HG02642 (cell line): ENCODE results near the gene GON7.
A peak's percentile ranks its signal among the peaks of the same experiment; 100 is the strongest.
"Not testable (repeated sequence)": the region's sequence is repeated elsewhere in the genome, so short reads cannot be mapped to it uniquely, and the experiment has no call there.

Source experiments
- ATAC-seq: cut with Tn5 transposase; IDR thresholded peaks from one replicate; pipeline ENCODE4 v1.9.1; 2021; ENCODE audit warnings: mild to moderate bottlenecking; ENCODE audit not compliant: unreplicated experiment, poor library complexity

Gene GON7, protein sequence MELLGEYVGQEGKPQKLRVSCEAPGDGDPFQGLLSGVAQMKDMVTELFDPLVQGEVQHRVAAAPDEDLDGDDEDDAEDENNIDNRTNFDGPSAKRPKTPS

DNA sequence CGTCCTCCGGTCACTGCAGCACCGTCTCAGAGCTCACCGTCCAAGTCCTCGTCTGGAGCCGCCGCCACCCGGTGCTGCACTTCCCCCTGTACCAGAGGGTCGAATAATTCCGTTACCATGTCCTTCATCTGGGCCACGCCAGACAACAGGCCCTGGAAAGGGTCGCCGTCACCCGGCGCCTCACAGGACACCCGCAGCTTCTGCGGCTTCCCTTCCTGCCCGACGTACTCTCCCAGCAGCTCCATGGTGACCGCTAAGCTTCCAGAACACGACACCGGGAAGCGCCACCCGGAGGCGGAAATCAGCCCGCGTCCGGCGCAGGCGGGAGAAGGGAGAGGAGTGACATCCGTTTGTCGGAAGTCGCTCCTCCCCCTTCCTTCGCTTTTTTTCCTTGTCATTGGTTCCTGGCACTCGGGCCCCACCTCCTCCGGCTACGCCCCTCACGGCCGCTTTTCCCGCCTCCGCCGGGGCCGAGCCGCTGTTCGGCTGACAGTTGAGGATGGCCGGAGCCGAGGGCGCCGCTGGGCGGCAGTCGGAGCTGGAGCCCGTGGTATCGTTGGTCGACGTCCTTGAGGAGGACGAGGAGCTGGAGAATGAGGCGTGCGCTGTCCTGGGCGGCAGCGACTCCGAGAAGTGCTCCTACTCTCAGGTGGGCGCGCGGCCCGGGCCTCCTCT is at the start of gene GON7, which contains the start of gene UBR7:
Gene GON7, minus strand, starts transcription at position 273 of the 675 bp plus-strand sequence. Its CDS starts 28 bp downstream, at position 245.
Gene UBR7, plus strand, starts transcription at position 464 of the 675 bp plus-strand sequence. Its CDS starts 36 bp downstream, at position 500.
- peak; percentile 86 for ATAC-seq

DNA sequence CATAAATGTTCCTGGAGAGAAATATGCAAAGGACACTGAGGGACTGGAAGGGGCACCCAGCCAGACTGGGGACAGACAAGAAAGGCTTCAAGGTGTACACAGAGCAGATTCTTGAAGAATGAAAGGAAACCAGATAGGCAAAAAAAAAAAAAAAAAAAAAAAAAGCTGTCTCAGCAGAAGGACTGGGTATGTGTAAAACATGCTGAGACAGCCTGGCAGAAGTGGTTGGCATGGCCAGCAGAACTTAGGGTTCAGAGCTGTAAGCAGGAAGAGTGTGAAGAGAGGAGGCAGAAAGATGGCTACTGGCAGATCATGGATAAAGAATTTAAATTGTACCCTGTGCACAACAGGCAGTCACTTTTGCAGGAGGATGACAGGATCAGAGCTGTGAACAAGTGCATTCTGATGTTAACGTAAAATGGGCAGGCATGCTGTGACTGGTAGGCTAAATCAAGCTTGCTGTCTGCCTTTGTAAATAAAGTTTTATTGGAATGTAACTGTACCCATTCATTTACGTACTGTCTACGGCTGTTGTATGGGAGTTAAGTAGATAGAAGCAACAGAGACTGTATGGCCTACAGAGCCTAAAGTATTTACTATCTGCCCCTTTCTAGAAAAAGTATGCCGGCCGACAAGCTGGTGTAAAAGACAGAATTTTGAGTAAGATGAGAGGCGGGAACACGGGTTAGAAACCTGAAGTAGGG is 42.4 kb upstream of the GON7 start:
- ATAC-seq = no peak

DNA sequence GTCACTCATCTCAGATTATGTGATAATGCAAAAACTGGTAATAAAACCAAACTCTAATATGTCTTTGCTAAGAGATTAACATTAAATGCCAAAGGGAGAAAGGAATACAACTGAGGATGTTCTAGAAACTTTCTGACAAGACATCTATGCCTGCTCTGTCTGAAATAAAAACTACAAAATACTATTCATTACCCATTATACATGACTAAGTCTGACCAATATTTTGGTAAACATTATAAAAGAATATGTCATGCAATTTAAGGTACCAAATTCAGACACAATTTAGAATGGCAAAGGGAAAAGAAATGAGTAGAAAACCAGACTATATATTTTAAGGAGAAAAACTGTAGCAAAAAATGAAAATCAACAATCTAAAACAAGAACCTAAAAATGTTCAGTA is 39.7 kb upstream of the GON7 start:
- ATAC-seq = no peak

DNA sequence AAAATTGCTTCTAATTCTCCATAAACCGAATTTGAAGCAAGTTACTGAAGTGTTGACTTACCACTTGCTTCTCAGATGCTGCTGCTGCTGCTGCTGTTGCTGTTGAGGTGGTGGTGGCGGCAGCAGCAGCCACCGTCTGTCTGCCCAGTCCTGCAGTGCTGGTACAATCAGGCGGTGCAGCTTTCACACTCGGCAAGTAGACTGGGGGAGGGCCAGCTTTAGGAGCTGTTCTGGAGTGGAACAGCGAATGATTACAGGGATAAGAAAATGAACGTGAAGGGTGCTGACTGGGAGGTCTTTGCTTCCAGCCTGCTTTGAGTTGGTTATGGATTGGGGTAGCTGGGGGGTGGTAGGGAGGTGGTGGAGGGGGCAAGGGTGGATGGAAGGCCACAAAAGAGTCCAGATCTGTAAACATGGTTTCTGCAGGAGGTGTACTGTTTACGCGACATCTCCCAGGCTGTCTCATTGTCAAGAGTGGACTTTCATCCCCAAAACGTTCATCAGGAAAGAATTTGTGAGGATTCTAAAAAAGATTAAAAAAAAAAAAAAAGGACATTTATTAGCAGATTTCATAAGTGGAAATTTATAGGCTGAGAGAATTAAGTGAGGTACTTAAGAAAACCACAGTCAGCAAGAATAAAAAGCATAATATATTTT is 39.0 kb upstream of the GON7 start:
- ATAC-seq = no peak

DNA sequence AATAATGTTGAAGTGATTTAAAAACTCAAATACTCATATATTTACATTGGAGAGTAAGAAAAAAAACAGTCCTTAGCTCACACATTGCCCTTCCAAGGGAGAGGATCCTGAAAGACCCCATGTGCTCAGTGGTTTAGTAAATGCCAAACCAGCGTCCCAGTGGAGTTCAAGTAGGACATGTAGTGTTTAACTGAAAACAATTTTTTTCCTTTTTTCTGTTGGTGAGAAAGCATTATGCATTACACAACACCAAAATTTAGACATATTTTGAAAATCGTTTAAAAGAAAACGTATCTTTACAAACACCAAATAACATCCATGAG is 33.8 kb upstream of the GON7 start:
- ATAC-seq = no peak

DNA sequence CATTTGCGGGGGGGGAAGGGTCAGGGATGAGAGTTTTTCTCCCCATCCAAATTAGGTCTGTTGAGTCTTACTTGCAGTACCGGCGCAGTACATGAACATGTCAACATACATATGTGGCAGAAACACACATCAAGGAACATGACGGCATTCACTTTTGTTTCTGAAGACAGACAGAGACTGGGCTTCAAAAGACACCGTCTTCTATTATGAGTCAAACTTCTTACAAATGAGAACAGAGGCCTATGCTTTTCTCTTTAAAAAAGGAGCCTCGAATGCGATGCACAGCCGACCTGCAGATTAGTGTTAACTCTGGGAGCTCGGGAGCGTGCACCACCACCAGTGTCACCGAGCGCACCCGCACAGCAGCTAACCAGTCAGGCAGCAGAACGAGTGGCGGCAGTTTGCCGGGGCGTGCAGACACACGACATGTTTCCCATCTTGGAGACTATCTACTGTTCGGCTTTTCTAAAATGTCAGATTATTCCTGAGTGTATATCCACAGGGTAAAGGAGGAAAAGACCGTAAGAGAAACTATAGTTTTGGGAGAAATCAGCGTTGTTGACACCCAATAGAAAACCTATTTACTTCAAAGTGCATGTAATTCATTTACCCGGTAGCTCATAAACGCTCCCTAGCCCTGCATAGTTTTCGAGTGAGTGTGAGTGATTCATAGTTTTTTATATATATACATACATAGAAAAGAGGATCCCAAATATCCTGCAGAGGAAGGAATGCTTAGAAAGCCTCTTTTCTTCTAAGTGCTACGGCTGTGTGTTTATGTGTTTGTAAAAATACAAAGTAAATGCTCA is 33.2 kb upstream of the GON7 start:
- ATAC-seq = no peak

DNA sequence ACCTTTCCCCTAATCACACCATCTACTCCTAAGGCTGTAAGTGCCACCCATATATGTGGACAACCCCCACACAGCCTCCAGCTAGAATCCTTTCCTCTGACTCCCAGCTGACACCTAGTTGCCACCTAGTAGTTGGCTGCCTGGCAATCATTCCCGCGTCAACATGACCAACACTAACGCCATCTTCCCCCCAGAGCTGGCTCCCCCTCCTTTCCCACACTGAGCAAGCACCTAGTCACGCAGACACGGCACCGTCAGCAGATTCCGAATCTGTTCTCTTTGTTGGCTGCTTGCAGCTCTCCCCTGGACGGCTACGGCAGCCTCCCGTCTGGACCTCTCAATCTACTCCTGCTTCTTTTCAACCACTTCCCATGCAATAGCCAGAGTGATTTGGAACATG is 27.9 kb upstream of the GON7 start:
- no peak for ATAC-seq

GRCh38 chr14:93233078-93233477 is 26.2 kb upstream of the GON7 start:
- not testable (repeated sequence) for ATAC-seq

- no peak for ATAC-seq
Observed at GRCh38 chr14:93232159-93232558, 25.3 kb upstream of the GON7 start.

- no peak for ATAC-seq
Observed at GRCh38 chr14:93231129-93231979, 24.5 kb upstream of the GON7 start.

DNA sequence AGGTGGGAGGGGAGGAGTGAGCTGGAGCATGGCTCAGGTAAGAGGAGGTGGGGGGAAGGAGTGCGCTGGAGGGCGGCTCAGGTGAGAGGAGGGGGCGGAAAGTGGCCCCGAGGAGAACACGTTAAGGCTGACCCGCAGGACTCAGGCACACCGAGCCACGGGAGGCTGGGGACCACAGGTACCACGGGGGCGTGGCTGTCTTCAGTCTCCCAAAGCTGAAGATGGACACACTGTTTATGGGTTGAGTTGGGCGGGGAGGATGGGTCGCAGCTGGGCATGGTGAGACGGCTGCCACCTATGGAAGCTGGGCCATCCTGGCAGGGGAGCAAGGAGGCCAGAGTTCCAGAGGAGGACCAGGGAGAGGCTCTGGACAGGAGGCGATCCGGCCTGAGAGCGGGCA is 23.7 kb upstream of the GON7 start:
- ATAC-seq = no peak

DNA sequence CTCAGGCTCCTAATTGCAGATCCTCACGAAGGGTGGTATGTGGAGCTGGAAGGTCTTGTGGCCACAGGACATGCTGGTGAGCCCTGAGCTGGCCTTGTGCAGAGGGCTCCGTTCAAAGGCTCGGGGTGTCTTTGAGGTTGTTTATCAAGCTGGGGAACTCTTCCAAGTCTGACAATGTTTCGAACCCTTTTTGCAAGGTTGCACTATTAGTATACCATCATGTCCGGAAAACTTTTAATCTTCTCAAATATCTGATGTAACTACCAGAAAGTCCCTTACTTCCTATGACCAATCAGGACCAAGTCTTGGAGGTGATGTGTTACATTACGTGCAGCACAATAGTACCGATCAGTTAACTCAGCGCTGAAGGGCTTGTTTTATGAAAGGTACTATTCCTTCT is 21.7 kb upstream of the GON7 start:
- no peak for ATAC-seq

GRCh38 chr14:93223565-93223964 is 16.7 kb upstream of the GON7 start:
- ATAC-seq = no peak

DNA sequence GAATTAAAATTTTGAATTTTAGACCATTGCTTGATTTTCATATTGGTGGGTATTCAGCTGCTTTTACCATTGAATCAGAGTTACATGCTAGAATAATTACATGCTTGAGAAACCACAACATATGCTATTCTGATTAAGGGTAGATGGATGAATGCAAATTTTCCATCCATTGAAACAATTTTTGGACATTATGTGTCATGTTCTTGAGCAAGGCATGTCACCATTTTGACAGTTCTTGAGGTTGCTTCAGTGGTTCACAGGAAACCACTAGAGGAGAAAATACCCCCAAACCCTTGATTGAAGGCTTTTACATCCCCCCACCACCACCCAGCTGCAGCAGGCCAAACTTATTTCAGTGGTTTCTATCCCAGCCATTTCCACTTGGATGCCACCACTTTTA is 13.6 kb upstream of the GON7 start:
- no peak for ATAC-seq

- peak; percentile 60 for ATAC-seq
Observed at GRCh38 chr14:93219103-93219726, 12.3 kb upstream of the GON7 start.

DNA sequence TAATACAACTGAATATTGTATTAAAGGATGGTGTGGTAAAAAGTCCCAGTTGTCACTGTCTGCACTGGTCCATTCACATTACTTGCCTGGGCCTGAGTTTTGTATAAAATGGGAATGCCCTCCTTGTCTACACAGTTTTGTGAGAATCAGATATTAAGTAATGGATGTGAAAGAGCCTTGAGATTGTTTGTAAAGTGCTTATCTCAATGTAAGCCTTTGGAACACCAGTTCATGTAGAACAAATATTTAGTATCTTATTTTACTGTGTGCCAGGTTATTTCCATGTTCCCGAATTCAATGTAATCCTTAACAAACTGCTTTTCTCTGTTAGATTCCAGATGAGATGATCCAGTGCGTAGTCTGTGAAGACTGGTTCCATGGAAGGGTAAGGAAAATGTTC is 7.7 kb upstream of the GON7 start:
- ATAC-seq = no peak

DNA sequence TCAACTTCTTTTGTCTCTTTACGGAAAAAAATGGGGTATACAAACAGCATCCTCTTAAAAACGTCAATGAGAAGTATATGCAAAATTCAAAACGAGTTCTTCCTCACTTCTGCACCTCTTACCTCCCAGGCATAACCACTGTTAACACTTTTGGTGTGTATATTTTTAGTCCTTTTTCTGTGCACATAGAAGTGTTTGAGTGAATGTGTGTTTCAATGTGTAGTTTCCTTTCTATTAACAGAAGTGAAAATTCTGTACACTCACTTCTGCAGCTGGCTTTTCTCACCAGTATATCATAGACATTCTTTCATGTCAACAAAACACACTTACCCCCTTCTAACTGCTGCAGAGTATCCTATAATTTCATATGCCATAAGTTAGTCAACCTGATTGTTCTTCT is 5.6 kb upstream of the GON7 start:
- ATAC-seq = peak; percentile 67

DNA sequence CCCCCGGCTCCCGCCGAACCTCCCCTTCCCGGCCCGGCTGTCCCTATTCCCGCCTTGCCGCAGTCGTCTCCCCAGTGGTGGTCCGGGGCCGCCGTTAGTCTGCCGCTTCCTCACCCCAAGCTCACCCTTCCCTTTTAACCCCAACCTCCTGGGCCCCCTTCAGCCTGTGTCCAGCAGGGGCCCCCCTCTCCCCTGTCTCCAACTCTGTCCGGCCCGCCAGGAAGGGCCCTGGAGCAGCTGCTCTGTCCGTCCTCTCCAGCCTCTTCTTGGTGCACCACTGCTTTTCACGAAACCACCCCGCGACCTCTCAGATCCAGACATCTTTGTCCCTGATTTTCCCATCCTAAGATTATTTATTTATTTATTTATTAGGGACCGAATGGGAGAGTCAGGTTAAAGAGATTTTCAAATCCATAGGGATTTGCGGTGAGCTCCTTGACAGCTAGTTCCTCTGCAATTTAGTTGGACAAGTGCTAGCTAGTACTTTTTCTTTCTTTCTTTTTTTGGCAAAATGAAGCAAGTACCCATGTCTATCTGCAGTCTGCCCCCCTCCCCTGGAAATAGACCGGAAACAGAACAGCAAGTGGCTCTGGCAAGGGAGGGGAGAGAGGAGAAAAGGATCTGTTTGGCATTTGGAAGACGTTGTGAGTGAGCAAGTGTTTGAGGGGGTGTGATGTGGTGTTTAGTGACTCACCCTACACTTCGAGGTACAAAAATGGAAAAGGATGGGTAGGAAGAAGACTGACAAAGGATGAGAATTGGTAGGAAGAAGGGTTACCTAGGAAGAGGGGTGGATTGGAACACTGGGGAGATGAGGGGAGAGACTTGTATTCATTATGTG is 823 bp upstream of the GON7 start:
- ATAC-seq = peak; percentile 54
